Activated T-helper 1 cell treated with Interleukin-2 at 50 U/mL for 16 hours (primary cell): ENCODE data around the gene TM9SF2.
"Not testable (repeated sequence)": the region's sequence is repeated elsewhere in the genome, so short reads cannot be mapped to it uniquely, and the experiment has no call there.

Source experiments
- DNase-seq: peaks from one replicate; pipeline ENCODE4 v3.0.0-alpha.2; 2020; ENCODE audit warnings: low read depth

Gene TM9SF2

GRCh38 chr13:99501184-99501847, at the start of gene TM9SF2:
TM9SF2 (plus strand) TSS chr13:99501472; CDS start chr13:99501607, 135 bp downstream.
- peak; percentile 95 for DNase-seq

- DNase-seq, result no peak
These were observed 46.6 kb upstream of the TM9SF2 start for GRCh38 chr13:99454518-99455183.

- DNase-seq, result no peak
These were observed 42.0 kb upstream of the TM9SF2 start for GRCh38 chr13:99459099-99459850.

- DNase-seq, result not testable (repeated sequence)
These were observed 40.5 kb upstream of the TM9SF2 start for GRCh38 chr13:99460802-99461201.

GRCh38 chr13:99463646-99464397, 37.5 kb upstream of the TM9SF2 start:
- no peak for DNase-seq

- no peak for DNase-seq
These were observed 36.8 kb upstream of the TM9SF2 start for GRCh38 chr13:99464441-99464949.

- no peak for DNase-seq
These were observed 35.8 kb upstream of the TM9SF2 start for GRCh38 chr13:99465454-99465853.

- no peak for DNase-seq
These were observed 33.5 kb upstream of the TM9SF2 start for GRCh38 chr13:99467764-99468163.

GRCh38 chr13:99469041-99469440, 32.2 kb upstream of the TM9SF2 start:
- DNase-seq, result no peak

GRCh38 chr13:99470027-99470426, 31.2 kb upstream of the TM9SF2 start:
- DNase-seq, result no peak

GRCh38 chr13:99471221-99472121, 29.8 kb upstream of the TM9SF2 start:
- no peak for DNase-seq

GRCh38 chr13:99472122-99472440, 29.2 kb upstream of the TM9SF2 start:
- no peak for DNase-seq

- DNase-seq, result no peak
These were observed 27.8 kb upstream of the TM9SF2 start for GRCh38 chr13:99473515-99473914.

- DNase-seq, result no peak
These were observed 24.6 kb upstream of the TM9SF2 start for GRCh38 chr13:99476648-99477047.

- DNase-seq, result no peak
These were observed 23.8 kb upstream of the TM9SF2 start for GRCh38 chr13:99477493-99477892.

GRCh38 chr13:99481366-99481765, 19.9 kb upstream of the TM9SF2 start:
- no peak for DNase-seq

- no peak for DNase-seq
These were observed 16.8 kb upstream of the TM9SF2 start for GRCh38 chr13:99484473-99484872.

- DNase-seq, result no peak
These were observed 14.3 kb upstream of the TM9SF2 start for GRCh38 chr13:99486996-99487395.

GRCh38 chr13:99489028-99489427, 12.2 kb upstream of the TM9SF2 start:
- DNase-seq, result no peak

- not testable (repeated sequence) for DNase-seq
These were observed 9.5 kb upstream of the TM9SF2 start for GRCh38 chr13:99491750-99492149.
